HUES64 (cell line): ENCODE data around the gene EML6.
A peak's percentile ranks its signal among the peaks of the same experiment; 100 is the strongest.

Experiments
- H3K27ac ChIP-seq: 2 replicates; pipeline ENCODE4 v1.7.0; 2013; ENCODE audit warnings: low read depth, low read length, inconsistent platforms
- H3K27me3 ChIP-seq: 2 replicates; pipeline ENCODE4 v1.6.1; 2013; ENCODE audit warnings: mild to moderate bottlenecking, low read length; ENCODE audit not compliant: insufficient read depth
- H3K36me3 ChIP-seq: 2 replicates; pipeline ENCODE4 v1.6.1; 2013; ENCODE audit warnings: mild to moderate bottlenecking, low read length; ENCODE audit not compliant: insufficient read depth
- H3K4me1 ChIP-seq: 2 replicates; pipeline ENCODE4 v1.6.1; 2013; ENCODE audit warnings: mild to moderate bottlenecking, low read length, moderate library complexity; ENCODE audit not compliant: insufficient read depth
- H3K4me3 ChIP-seq: 2 replicates; pipeline ENCODE4 v1.5.1; 2013; ENCODE audit warnings: mild to moderate bottlenecking, low read length, moderate library complexity
- H3K9ac ChIP-seq: 2 replicates; pipeline ENCODE4 v1.6.1; 2013; ENCODE audit warnings: mild to moderate bottlenecking, low read depth, low read length
- H3K9me3 ChIP-seq: 2 replicates; pipeline ENCODE4 v1.6.1; 2013; ENCODE audit warnings: low read depth, low read length; ENCODE audit not compliant: insufficient read depth
- WGBS: fragments of 150-250, 120-280 bp; methylation state at CpG from one replicate; pipeline ENCODE4 v1.1.7; 2013; ENCODE audit warnings: missing lambda C conversion rate; 5-methylcytosine and 5-hydroxymethylcytosine counted together

EML6 gene

GRCh38 chr2:55019526-55020258, 296.2 kb downstream of the EML6 start:
- no peaks in the 10 kb centered on the region for H3K9me3 ChIP-seq
- peaks cover 7% of the 10 kb centered on the region; the same call in 1 of the 2 replicates for H3K36me3 ChIP-seq
- 34% methylated on average over 3 of the region's 5 CpGs for WGBS
- peaks cover 77% of the 10 kb centered on the region for H3K4me1 ChIP-seq
- no peaks in the 10 kb centered on the region for H3K27me3 ChIP-seq
- H3K9ac ChIP-seq: peak overlapping the region; percentile 59; the same call in 1 of the 2 replicates
- peak overlapping the region; percentile 84 for H3K27ac ChIP-seq
- H3K4me3 ChIP-seq: peak overlapping the region; percentile 13
